ENCODE data around the gene ZNF487.
A peak's percentile ranks its signal among the peaks of the same experiment; 100 is the strongest.

The ZNF487 gene

GRCh38 chr10:43415544-43415943 lies 21.4 kb upstream of the ZNF487 start:
- CTCF ChIA-PET = interaction anchor here (1.4 kb wide), 1 partner anchor 9 kb away, joined by 7 read pairs; no protein-coding TSS in a partner anchor
- TF ChIP-seq CTCF (IDR thresholded peaks at IDR 0.05; ENCODE audit: insufficient read depth, low read length, missing control alignments) = no peak
- POLR2A ChIA-PET = no interaction called here
- no peak for DNase-seq (ENCODE audit: low read depth, low spot score)
- no peak overlapping the region for H3K4me3 ChIP-seq (ENCODE audit: low read depth, low read length)

- ChIA-PET POLR2A (interaction anchor here (1.6 kb wide), 1 partner anchor 8 kb away, joined by 3 read pairs; no protein-coding TSS in a partner anchor), CTCF (interaction anchor here (0.8 to 1.2 kb wide), 2 partner anchors 8 to 43 kb away, joined by 3 to 6 read pairs; no protein-coding TSS in a partner anchor)
- DNase-seq (ENCODE audit: low read depth, low spot score) = no peak
- H3K4me3 ChIP-seq (ENCODE audit: low read depth, low read length) = no peak overlapping the region
- TF ChIP-seq CTCF (IDR thresholded peaks at IDR 0.05; ENCODE audit: insufficient read depth, low read length, missing control alignments) = no peak
Measured at GRCh38 chr10:43417950-43418768, 18.8 kb upstream of the ZNF487 start.

GRCh38 chr10:43419997-43420368 lies 16.9 kb upstream of the ZNF487 start:
- no peak for DNase-seq (ENCODE audit: low read depth, low spot score)
- POLR2A ChIA-PET = interaction anchor here (0.8 to 1.2 kb wide), 4 partner anchors 9 to 15 kb away, joined by 3 to 8 read pairs (median 3); partner anchors contain the start of gene HNRNPF
- no peak for TF ChIP-seq CTCF (IDR thresholded peaks at IDR 0.05; ENCODE audit: insufficient read depth, low read length, missing control alignments)
- peak overlapping the region; percentile 63 for H3K4me3 ChIP-seq (ENCODE audit: low read depth, low read length)
- CTCF ChIA-PET = interaction anchor here (0.8 to 3.4 kb wide), 2 partner anchors 12 to 26 kb away, joined by 3 to 7 read pairs; no protein-coding TSS in a partner anchor

GRCh38 chr10:43420369-43421200 lies 16.3 kb upstream of the ZNF487 start:
- ChIA-PET CTCF (interaction anchor here (0.8 to 3.4 kb wide), 2 partner anchors 13 to 27 kb away, joined by 3 to 7 read pairs; no protein-coding TSS in a partner anchor), POLR2A (interaction anchor here (0.8 to 1.2 kb wide), 3 partner anchors 10 to 13 kb away, joined by 3 to 8 read pairs (median 3); partner anchors contain the start of gene HNRNPF)
- DNase-seq (ENCODE audit: low read depth, low spot score) = no peak
- peak overlapping the region; percentile 63 for H3K4me3 ChIP-seq (ENCODE audit: low read depth, low read length)
- peak; percentile 26 for TF ChIP-seq CTCF (IDR thresholded peaks at IDR 0.05; ENCODE audit: insufficient read depth, low read length, missing control alignments)

- POLR2A ChIA-PET = interaction anchor here (1.2 kb wide), 2 partner anchors 10 to 14 kb away, joined by 3 to 8 read pairs; no protein-coding TSS in a partner anchor
Measured at GRCh38 chr10:43421201-43421507, 15.8 kb upstream of the ZNF487 start.

More at GRCh38 chr10:43421201-43421507, 15.8 kb upstream of the ZNF487 start:
- DNase-seq (ENCODE audit: low read depth, low spot score) = no peak
- CTCF ChIA-PET = interaction anchor here (3.4 kb wide), 1 partner anchor 27 kb away, joined by 7 read pairs; no protein-coding TSS in a partner anchor
- no peak for TF ChIP-seq CTCF (IDR thresholded peaks at IDR 0.05; ENCODE audit: insufficient read depth, low read length, missing control alignments)
- peak overlapping the region; percentile 63 for H3K4me3 ChIP-seq (ENCODE audit: low read depth, low read length)
